NCI-H187 treated with DMSO at 0.1 percent for 48 hours (cell line): ENCODE data around the gene DONSON.

Source experiments
- DNase-seq: peaks from one replicate; lab custom pipeline; 2025; lab: John Stamatoyannopoulos, UW

Gene DONSON

GRCh38 chr21:33561373-33561772 is 27.1 kb downstream of the DONSON start:
- no peak for DNase-seq

- DNase-seq = no peak
Measured at GRCh38 chr21:33560965-33561364, 27.5 kb downstream of the DONSON start.

- no peak for DNase-seq
Measured at GRCh38 chr21:33559813-33560212, 28.7 kb downstream of the DONSON start.

GRCh38 chr21:33558777-33559421 is 29.6 kb downstream of the DONSON start:
- DNase-seq = no peak

GRCh38 chr21:33557447-33557846 is 31.0 kb downstream of the DONSON start:
- no peak for DNase-seq

GRCh38 chr21:33554982-33555344 is 33.5 kb downstream of the DONSON start:
- no peak for DNase-seq

- DNase-seq = no peak
Measured at GRCh38 chr21:33554236-33554981, 34.1 kb downstream of the DONSON start.

- DNase-seq = no peak
Measured at GRCh38 chr21:33552999-33553598, 35.4 kb downstream of the DONSON start.

GRCh38 chr21:33552093-33552998 is 36.1 kb downstream of the DONSON start:
- no peak for DNase-seq

GRCh38 chr21:33551664-33552063 is 36.8 kb downstream of the DONSON start:
- DNase-seq = no peak

- DNase-seq = no peak
Measured at GRCh38 chr21:33550772-33551660, 37.5 kb downstream of the DONSON start.

GRCh38 chr21:33549848-33550771 is 38.4 kb downstream of the DONSON start:
- DNase-seq = no peak

- DNase-seq = no peak
Measured at GRCh38 chr21:33546086-33546485, 42.4 kb downstream of the DONSON start.

- no peak for DNase-seq
Measured at GRCh38 chr21:33544451-33545195, 43.9 kb downstream of the DONSON start.

- no peak for DNase-seq
Measured at GRCh38 chr21:33543505-33544129, 44.9 kb downstream of the DONSON start.

- DNase-seq = peak; percentile 96
Measured at GRCh38 chr21:33542640-33543504, 45.6 kb downstream of the DONSON start, which contains the start of gene SON. TSS of gene SON (plus strand) at chr21:33543038. CDS start at chr21:33543093, 55 bp downstream.

- peak; percentile 28 for DNase-seq
Measured at GRCh38 chr21:33541756-33542639, 46.5 kb downstream of the DONSON start, which contains the start of gene GART. TSS of gene GART (minus strand) at chr21:33542117. CDS start at chr21:33539315, 2,802 bp downstream.
